K562 (cell line): ENCODE results near the gene HOXB1. TPM values are rescaled to one million over a fixed set of nuclear protein-coding genes. Genes with fewer than 3 reads are reported as not detected.

Experiments used
- EP400 ChIP-seq: fragments of 450-650 bp; IDR thresholded peaks from 2 replicates; pipeline ENCODE4 v1.6.1; 2017; ENCODE audit warnings: antibody characterized with exemption, mild to moderate bottlenecking, moderate library complexity
- HMGN3 ChIP-seq: IDR thresholded peaks from 2 replicates; pipeline ENCODE4 v1.6.1; 2011; ENCODE audit warnings: borderline replicate concordance, low read depth, mild to moderate bottlenecking, mixed read lengths, low read length; ENCODE audit not compliant: insufficient read length; ENCODE audit errors: extremely low read depth
- JUND ChIP-seq, 2 experiments: IDR thresholded peaks; 2 replicates in 1 of 2; 3 replicates in 1 of 2; pipeline ENCODE4 v1.6.1; 2011; ENCODE audit warnings: borderline replicate concordance in 2 of 2, low read depth in 2 of 2, low read length in 2 of 2, improper control_type of control experiment in 1 of 2, missing biosample characterization in 1 of 2, missing genetic modification characterization in 1 of 2, missing genetic modification reagents in 1 of 2
- PKNOX1 ChIP-seq: fragments of 450-650 bp; IDR thresholded peaks from 2 replicates; pipeline ENCODE4 v1.6.1; 2016
- RBFOX2 ChIP-seq: fragments of 200-400 bp; formaldehyde crosslinking; IDR thresholded peaks from 2 replicates; pipeline ENCODE4 v1.6.1; 2017; ENCODE audit warnings: low read depth, mild to moderate bottlenecking, low read length, moderate library complexity
- SMAD4 ChIP-seq: fragments of 250-450 bp; sonication (Bioruptor Pico); conservative IDR thresholded peaks from 2 replicates; pipeline ENCODE4 v1.8.0; 2021; ENCODE audit warnings: inconsistent platforms, mild to moderate bottlenecking, moderate library complexity
- TAF1 ChIP-seq: IDR thresholded peaks from 2 replicates; pipeline ENCODE4 v1.6.1; 2011; ENCODE audit warnings: mild to moderate bottlenecking, low read length, moderate library complexity; ENCODE audit not compliant: insufficient read depth, control insufficient read depth, severe bottlenecking; ENCODE audit errors: extremely low read depth
- polyA plus RNA-seq, 8 experiments: library from polyadenylated mRNA; depleted of rRNA in 4 of 8; stranded (reverse) in 5 of 8; unstranded in 3 of 8; fragments of >200 nt; fragmentation: Nextera tagmentation in 2 of 8; fragmentation: Illumina TruSeq in 1 of 8; extraction: Ambion mirVana in 2 of 8; extraction: Trizol in 1 of 8; gene quantifications; 2 replicates each; pipeline versions ENCODE4 v1.2.1 to v1.2.3, GENCODE V29; 2011 to 2014; ENCODE audit warnings: inconsistent platforms in 1 of 8, missing spikeins in 1 of 8
- total RNA-seq, 7 experiments: library from RNA; depleted of rRNA in 6 of 7; stranded (reverse); fragments of >200 nt in 6 of 7; fragmentation: Illumina TruSeq in 2 of 7; extraction: Trizol in 2 of 7; gene quantifications; 2 replicates each; pipeline versions ENCODE4 v1.2.1 to v1.2.3, GENCODE V29; 2011 to 2021; ENCODE audit warnings: low replicate concordance in 1 of 7
- TF ChIP-seq, protein P1 (sequence below), 2 experiments: fragments of 450-650 bp in 1 of 2; sonication (generic) in 1 of 2; formaldehyde crosslinking in 1 of 2; IDR thresholded peaks; 2 replicates each; pipeline versions ENCODE4 v1.7.1 to v1.9.0; 2016 to 2022; ENCODE audit warnings: inconsistent platforms in 1 of 2, mild to moderate bottlenecking in 1 of 2, missing genetic modification reagents in 1 of 2
- TF ChIP-seq, protein P2 (sequence below): sonication (generic); formaldehyde crosslinking; IDR thresholded peaks from 2 replicates; pipeline ENCODE4 v1.8.1; 2023; ENCODE audit warnings: missing genetic modification reagents, mild to moderate bottlenecking, borderline replicate concordance

HOXB1 gene
- total and polyA plus RNA-seq, 9 of the 15 experiments (the other 6 are each of a cell fraction or from before 2014, with no cell fraction given), result 0.04 TPM; not detected in 8

GRCh38 chr17:48554412-48555257 lies 23.8 kb upstream of the HOXB1 start (continued):
- TF ChIP-seq, protein P1, sequence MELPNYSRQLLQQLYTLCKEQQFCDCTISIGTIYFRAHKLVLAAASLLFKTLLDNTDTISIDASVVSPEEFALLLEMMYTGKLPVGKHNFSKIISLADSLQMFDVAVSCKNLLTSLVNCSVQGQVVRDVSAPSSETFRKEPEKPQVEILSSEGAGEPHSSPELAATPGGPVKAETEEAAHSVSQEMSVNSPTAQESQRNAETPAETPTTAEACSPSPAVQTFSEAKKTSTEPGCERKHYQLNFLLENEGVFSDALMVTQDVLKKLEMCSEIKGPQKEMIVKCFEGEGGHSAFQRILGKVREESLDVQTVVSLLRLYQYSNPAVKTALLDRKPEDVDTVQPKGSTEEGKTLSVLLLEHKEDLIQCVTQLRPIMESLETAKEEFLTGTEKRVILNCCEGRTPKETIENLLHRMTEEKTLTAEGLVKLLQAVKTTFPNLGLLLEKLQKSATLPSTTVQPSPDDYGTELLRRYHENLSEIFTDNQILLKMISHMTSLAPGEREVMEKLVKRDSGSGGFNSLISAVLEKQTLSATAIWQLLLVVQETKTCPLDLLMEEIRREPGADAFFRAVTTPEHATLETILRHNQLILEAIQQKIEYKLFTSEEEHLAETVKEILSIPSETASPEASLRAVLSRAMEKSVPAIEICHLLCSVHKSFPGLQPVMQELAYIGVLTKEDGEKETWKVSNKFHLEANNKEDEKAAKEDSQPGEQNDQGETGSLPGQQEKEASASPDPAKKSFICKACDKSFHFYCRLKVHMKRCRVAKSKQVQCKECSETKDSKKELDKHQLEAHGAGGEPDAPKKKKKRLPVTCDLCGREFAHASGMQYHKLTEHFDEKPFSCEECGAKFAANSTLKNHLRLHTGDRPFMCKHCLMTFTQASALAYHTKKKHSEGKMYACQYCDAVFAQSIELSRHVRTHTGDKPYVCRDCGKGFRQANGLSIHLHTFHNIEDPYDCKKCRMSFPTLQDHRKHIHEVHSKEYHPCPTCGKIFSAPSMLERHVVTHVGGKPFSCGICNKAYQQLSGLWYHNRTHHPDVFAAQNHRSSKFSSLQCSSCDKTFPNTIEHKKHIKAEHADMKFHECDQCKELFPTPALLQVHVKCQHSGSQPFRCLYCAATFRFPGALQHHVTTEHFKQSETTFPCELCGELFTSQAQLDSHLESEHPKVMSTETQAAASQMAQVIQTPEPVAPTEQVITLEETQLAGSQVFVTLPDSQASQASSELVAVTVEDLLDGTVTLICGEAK (IDR thresholded peaks at IDR 0.05), result 0 out of 2 replicates have a peak, but pooled peaks have one; percentile 20
- TF ChIP-seq, protein P1 (CRISPR knock-in tag; IDR thresholded peaks at IDR 0.05), result no peak
- no peak for TF ChIP-seq PKNOX1
- TF ChIP-seq RBFOX2, result peak; percentile 54
- no peak for TF ChIP-seq JUND (IDR thresholded peaks at IDR 0.05; ENCODE audit: borderline replicate concordance, low read depth, low read length)
- no peak for TF ChIP-seq JUND (tag; IDR thresholded peaks at IDR 0.05; ENCODE audit: borderline replicate concordance, low read depth, low read length)
- TF ChIP-seq TAF1, result no peak
- no peak for TF ChIP-seq EP400
- TF ChIP-seq, protein P2, sequence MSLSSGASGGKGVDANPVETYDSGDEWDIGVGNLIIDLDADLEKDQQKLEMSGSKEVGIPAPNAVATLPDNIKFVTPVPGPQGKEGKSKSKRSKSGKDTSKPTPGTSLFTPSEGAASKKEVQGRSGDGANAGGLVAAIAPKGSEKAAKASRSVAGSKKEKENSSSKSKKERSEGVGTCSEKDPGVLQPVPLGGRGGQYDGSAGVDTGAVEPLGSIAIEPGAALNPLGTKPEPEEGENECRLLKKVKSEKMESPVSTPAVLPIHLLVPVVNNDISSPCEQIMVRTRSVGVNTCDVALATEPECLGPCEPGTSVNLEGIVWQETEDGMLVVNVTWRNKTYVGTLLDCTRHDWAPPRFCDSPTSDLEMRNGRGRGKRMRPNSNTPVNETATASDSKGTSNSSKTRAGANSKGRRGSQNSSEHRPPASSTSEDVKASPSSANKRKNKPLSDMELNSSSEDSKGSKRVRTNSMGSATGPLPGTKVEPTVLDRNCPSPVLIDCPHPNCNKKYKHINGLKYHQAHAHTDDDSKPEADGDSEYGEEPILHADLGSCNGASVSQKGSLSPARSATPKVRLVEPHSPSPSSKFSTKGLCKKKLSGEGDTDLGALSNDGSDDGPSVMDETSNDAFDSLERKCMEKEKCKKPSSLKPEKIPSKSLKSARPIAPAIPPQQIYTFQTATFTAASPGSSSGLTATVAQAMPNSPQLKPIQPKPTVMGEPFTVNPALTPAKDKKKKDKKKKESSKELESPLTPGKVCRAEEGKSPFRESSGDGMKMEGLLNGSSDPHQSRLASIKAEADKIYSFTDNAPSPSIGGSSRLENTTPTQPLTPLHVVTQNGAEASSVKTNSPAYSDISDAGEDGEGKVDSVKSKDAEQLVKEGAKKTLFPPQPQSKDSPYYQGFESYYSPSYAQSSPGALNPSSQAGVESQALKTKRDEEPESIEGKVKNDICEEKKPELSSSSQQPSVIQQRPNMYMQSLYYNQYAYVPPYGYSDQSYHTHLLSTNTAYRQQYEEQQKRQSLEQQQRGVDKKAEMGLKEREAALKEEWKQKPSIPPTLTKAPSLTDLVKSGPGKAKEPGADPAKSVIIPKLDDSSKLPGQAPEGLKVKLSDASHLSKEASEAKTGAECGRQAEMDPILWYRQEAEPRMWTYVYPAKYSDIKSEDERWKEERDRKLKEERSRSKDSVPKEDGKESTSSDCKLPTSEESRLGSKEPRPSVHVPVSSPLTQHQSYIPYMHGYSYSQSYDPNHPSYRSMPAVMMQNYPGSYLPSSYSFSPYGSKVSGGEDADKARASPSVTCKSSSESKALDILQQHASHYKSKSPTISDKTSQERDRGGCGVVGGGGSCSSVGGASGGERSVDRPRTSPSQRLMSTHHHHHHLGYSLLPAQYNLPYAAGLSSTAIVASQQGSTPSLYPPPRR, result no peak
- 0 out of 2 replicates have a peak, but pooled peaks have one; percentile 33 for TF ChIP-seq SMAD4 (CRISPR knock-in tag)
- TF ChIP-seq HMGN3, result peak; percentile 45
